Kidney (tissue), 14 donors: ENCODE results near the gene MAP4. TPM values are rescaled to one million over a fixed set of nuclear protein-coding genes. Genes with fewer than 3 reads are reported as not detected.

Experiments used
- DNase-seq, 5 donors: peaks; one replicate each; pipeline ENCODE4 v3.0.0-alpha.2; 2013 to 2020
- FAIRE-seq: peaks from 2 replicates; lab custom pipeline; 2012; peaks lifted over from hg19 to GRCh38; lab: Jason Lieb, UNC
- H3K27ac ChIP-seq, 2 donors: one replicate each; pipeline ENCODE4 v1.7.0; 2013; ENCODE audit warnings: low read depth in 2 of 2, low read length in 2 of 2, inconsistent platforms in 1 of 2
- H3K27me3 ChIP-seq: one replicate; pipeline ENCODE4 v1.7.1; 2013; ENCODE audit warnings: low read length, inconsistent platforms; ENCODE audit not compliant: control insufficient read depth, insufficient read depth
- H3K36me3 ChIP-seq, 3 donors: one replicate each; pipeline versions ENCODE4 v1.7.0 to v1.7.1; 2013; ENCODE audit warnings: low read length in 3 of 3, control low read depth in 1 of 3, inconsistent platforms in 1 of 3; ENCODE audit not compliant: insufficient read depth in 3 of 3, control insufficient read depth in 2 of 3
- H3K4me1 ChIP-seq, 3 donors: one replicate each; pipeline versions ENCODE4 v1.7.0 to v1.7.1; 2013; ENCODE audit warnings: low read length in 3 of 3, inconsistent platforms in 1 of 3, low read depth in 1 of 3; ENCODE audit not compliant: control insufficient read depth in 2 of 3, insufficient read depth in 2 of 3
- H3K4me3 ChIP-seq, 3 donors: one replicate each; pipeline versions ENCODE4 v1.7.0 to v1.8.1; 2013; ENCODE audit warnings: low read length in 3 of 3, control low read depth in 1 of 3, inconsistent platforms in 1 of 3
- H3K9ac ChIP-seq, 3 donors: one replicate each; pipeline versions ENCODE4 v1.7.0 to v1.7.1; 2013; ENCODE audit warnings: low read length in 3 of 3, control low read depth in 1 of 3, inconsistent platforms in 1 of 3
- H3K9me3 ChIP-seq, 3 donors: one replicate each; pipeline versions ENCODE4 v1.7.0 to v1.7.1; 2013; ENCODE audit warnings: low read length in 3 of 3, control low read depth in 1 of 3, inconsistent platforms in 1 of 3; ENCODE audit not compliant: control insufficient read depth in 2 of 3, insufficient read depth in 1 of 3
- CTCF ChIP-seq: IDR thresholded peaks from 3 replicates; pipeline ENCODE4 v1.5.1; 2012; ENCODE audit warnings: mild to moderate bottlenecking, moderate library complexity, borderline replicate concordance; ENCODE audit not compliant: insufficient read depth; ENCODE audit errors: extremely low read depth
- intact Hi-C: fragments of 100-400 bp; cut with DNase I; formaldehyde crosslinking; loops from one replicate; pipeline ENCODE4 v1.11.1; 2022
- polyA plus RNA-seq: library from polyadenylated mRNA; stranded (reverse); fragments of 350-450 nt; fragmentation: Illumina TruSeq; extraction: RNeasy Lipid Tissue Mini Kit (QIAGEN cat#74804); gene quantifications from one replicate; pipeline ENCODE4 v1.2.3, GENCODE V29; 2014; ENCODE audit warnings: low read depth, low replicate concordance; ENCODE audit not compliant: insufficient read depth
- total RNA-seq: library from RNA; stranded (reverse); fragmentation: NEBNext Ultra II Directional; extraction: Animal tissue kit (Norgen Biotek cat#: 25700); gene quantifications from one replicate; pipeline ENCODE4 v1.2.1, GENCODE V29; 2021
- donor health status: control.
- donor health status: control.
- donor health status: control.
- donor health status: control.
- donor health status: control.
- donor health status: DM: yes; HTN: yes; CAD: no.
- donor health status: Normal renal cell carcinoma (clear cell type).

Gene MAP4
- total and polyA plus RNA-seq, 2 donors from 2014 or later = 69.6 to 239 TPM

GRCh38 chr3:47979070-47979469 is 37.1 kb downstream of the MAP4 start:
- no peak overlapping the region for H3K27ac ChIP-seq
- no peak for DNase-seq
- no peak for FAIRE-seq
- H3K27me3 ChIP-seq = no peaks in the 10 kb centered on the region
- intact Hi-C loops = no loop called here
- no peak overlapping the region for H3K9ac ChIP-seq
- no peaks in the 10 kb centered on the region for H3K9me3 ChIP-seq
- H3K4me3 ChIP-seq = no peak overlapping the region
- no peak for TF ChIP-seq CTCF
- H3K36me3 ChIP-seq = no peaks in the 10 kb centered on the region
- H3K4me1 ChIP-seq = no peaks in the 10 kb centered on the region

- Histone ChIP-seq H3K9me3 (no peaks in the 10 kb centered on the region), H3K36me3 (no peaks in the 10 kb centered on the region), H3K4me1 (no peaks in the 10 kb centered on the region), H3K9ac (no peak overlapping the region), H3K27me3 (no peaks in the 10 kb centered on the region), H3K27ac (no peak overlapping the region), H3K4me3 (no peak overlapping the region)
- DNase-seq (no peak), FAIRE-seq (no peak)
- TF ChIP-seq CTCF = no peak
- intact Hi-C loops = no loop called here
Observed at GRCh38 chr3:47978386-47978785, 37.8 kb downstream of the MAP4 start.

DNA sequence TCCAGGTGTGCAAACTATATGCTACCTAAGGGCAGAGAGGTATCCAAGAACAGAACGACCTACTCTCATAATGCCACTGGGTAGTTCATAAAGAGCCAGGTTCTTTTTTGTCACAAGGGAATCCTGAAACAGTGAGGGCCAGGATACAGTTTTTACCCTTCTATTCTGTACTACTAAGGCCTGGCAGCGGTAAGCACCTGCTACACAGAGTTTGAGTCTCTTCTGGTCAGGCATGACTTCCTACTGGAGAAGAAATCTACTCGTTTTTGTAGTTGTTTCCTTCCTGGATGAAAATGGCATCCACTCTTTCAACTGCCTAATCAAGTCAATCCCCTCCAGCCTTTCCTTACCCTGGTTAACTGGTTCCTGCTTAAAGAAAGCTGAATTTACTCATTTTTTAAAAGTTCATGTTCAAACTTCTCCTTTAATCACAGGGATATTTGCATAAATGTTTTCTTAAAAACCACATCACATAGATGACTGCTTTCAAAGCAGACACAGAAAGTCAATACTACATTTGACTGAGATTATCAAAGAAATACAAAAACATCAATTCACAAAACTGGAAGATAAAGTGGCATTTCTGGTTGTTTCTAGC is 40.0 kb downstream of the MAP4 start:
- Histone ChIP-seq H3K4me1 (no peaks in the 10 kb centered on the region), H3K27me3 (no peaks in the 10 kb centered on the region), H3K9ac (no peak overlapping the region), H3K9me3 (no peaks in the 10 kb centered on the region), H3K27ac (no peak overlapping the region), H3K36me3 (no peaks in the 10 kb centered on the region), H3K4me3 (no peak overlapping the region)
- intact Hi-C loops = no loop called here
- FAIRE-seq (no peak), DNase-seq (no peak)
- no peak for TF ChIP-seq CTCF

DNA sequence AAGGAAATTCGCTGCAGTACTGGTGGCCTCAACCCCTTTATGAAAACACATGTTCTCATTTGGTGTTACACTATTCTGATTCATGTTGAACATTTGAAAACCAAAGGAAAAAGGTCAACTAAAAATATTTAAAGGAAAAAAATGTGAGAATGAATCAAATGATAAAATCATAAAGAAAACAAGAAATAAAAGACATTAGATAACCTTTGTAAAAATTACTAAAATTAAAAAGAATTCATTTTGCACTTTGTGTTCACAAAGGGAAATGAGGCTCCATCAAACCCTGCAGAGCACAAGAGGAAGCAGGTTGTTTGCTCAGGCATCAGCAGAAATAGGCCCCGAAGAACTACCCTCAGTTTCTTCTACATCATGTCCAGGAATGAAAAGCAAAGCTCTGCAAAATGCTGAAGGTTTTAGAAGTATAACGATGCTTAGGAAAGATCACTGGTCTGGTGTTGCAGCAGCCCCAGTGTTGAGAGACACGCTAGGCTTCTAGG is 41.2 kb downstream of the MAP4 start:
- Histone ChIP-seq H3K27me3 (no peaks in the 10 kb centered on the region), H3K27ac (no peak overlapping the region), H3K4me1 (no peaks in the 10 kb centered on the region), H3K36me3 (no peaks in the 10 kb centered on the region), H3K9me3 (no peaks in the 10 kb centered on the region), H3K4me3 (no peak overlapping the region), H3K9ac (no peak overlapping the region)
- intact Hi-C loops = no loop called here
- FAIRE-seq = no peak
- no peak for DNase-seq
- TF ChIP-seq CTCF = no peak
